Neuron (in vitro differentiated cells): ENCODE measurements around the gene BRAT1.
A peak's percentile ranks its signal among the peaks of the same experiment; 100 is the strongest.

Experiments used
- H2AFZ ChIP-seq: one replicate; pipeline ENCODE4 v1.6.1; 2013; ENCODE audit warnings: low read depth, mild to moderate bottlenecking, inconsistent platforms, low read length, moderate library complexity
- H3K27me3 ChIP-seq: one replicate; pipeline ENCODE4 v1.6.1; 2013; ENCODE audit warnings: low read length; ENCODE audit not compliant: insufficient read depth
- H3K36me3 ChIP-seq: one replicate; pipeline ENCODE4 v1.6.1; 2013; ENCODE audit warnings: low read length; ENCODE audit not compliant: insufficient read depth
- H3K4me1 ChIP-seq: one replicate; pipeline ENCODE4 v1.6.1; 2013; ENCODE audit warnings: low read length; ENCODE audit not compliant: insufficient read depth
- H3K4me3 ChIP-seq: 2 replicates; pipeline ENCODE4 v1.5.1; 2013; ENCODE audit warnings: mild to moderate bottlenecking, low read length, moderate library complexity
- H3K9me3 ChIP-seq: one replicate; pipeline ENCODE4 v1.6.1; 2013; ENCODE audit warnings: low read length

BRAT1 gene

DNA sequence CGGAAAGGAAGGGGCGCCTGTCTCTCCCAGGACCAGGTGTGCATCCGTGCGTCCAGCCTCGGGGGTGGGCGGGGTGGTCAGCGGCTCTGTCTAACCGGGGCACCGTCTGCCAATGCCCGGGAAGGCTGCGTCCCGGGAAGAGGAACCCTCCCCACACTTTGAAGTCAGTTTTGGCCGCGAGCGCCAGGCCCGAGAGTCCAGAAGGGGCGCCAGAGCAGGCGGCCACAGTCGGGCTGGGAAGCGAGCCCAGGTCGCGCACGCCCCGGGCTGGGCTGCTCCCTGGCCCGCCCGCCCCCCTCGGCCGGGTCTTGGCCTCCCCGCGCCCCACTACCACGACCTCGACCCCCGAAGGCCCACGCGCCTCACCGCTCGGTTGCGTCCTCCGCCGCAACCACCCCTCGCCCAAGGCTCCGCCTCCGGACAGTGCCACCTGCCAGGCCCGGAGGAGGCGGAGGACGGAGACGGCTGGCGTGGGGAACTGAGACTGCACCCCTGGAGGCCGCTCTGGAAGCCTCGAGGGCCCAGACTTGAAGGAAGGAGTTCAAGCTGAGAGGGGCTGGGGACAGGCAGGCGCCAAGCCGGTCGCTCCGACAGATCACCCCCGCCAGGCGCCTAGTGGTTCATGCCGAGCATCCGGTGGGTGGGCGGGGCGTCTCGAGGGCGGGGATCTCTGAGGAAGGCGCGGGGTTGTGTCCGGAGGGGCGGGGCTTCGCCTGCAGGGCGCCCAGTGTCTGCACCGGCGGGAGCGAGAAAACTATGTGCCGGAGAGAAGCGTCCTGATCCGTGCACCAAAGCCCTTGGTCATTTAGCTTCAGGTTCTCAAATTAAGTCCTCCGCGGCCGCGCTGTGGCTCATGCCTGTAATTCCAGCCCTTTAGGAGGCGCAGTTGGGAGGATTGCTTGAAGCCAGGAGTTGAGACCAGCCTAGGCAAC lies at the start of gene BRAT1:
BRAT1 (minus strand) TSS at position 404 of the 932 bp plus-strand sequence. CDS start 1,093 bp downstream, outside the sequence.
- Histone ChIP-seq H3K27me3 (no peaks in the 10 kb centered on the region), H2AFZ (peak within 1 kb of the TSS; percentile 44), H3K36me3 (peaks cover 13% of the 10 kb centered on the region), H3K9me3 (no peaks in the 10 kb centered on the region), H3K4me1 (peaks cover 19% of the 10 kb centered on the region), H3K4me3 (peak within 1 kb of the TSS; percentile 73)

DNA sequence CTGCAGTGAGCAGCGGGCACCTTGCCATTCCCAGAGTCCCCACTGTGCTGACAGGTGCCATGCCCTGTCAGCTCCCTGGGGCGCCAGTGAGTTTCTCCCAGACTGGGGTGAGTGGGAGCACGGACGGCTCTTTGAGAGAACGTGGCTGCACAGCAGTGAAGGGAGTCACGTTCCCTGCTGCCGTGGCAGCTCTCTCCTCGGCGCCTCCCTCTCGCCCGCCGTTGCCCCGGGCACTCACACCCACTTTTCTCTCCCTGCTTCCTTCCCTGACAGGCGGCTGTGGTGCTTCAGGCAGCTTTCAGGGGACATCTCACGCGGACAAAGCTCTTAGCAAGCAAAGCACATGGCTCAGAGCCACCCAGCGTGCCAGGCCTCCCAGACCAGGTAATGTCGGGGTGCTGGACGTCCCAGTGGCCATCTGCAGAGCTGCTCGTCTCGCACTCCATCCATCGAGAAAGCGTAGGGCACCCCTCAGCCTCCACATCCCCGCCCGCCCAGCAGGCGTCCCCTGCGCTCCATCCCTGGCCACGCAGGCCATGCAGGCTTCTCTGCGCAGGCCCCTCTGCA lies 49.4 kb upstream of the BRAT1 start:
- peaks cover 15% of the 10 kb centered on the region for H3K4me1 ChIP-seq

DNA sequence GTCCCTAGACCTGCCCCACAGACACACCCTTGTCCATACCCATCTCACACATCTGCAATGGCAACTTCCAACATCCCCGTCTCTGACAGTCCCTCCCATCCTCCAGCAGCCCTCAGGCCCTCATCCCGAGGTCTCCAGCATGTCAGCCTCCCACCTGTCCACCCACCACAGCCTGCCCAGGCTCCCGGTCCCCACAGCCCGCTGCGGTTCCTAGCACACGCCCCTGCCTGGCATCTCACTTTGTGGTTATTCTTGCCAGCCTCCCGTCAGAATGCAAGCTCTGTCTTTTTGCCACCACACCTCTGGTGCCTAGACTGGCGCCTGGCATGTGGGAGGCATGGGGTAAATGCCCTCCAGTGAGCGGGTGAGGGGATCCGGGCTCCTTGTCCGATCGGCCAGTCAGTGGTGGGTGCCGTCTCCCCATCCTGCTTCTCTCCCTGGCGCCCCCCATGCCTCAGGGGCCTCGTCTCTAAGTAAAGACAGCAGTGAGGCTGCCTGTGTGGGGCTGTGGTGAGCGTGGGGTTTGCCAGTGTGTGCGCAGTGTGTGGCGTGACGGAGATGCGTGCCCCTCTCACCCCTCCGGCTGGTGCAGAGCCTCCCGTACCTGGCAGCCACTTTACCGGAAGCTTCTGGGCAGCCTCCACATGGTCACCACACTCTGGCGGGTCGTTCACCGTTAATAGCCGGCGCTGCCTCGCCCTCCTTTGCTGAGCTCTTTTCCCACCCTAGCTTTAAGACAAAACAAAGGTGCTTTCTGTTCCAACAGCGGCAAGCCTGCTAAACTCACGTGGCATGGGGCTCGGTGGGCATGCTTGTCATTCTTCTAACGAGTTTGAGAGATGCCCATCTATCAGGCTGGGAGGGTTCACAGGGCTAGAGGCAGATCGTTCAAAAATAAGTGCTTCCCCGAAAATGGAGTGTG lies 48.0 kb upstream of the BRAT1 start:
- Histone ChIP-seq H3K4me3 (no peak overlapping the region), H2AFZ (no peak overlapping the region), H3K9me3 (no peaks in the 10 kb centered on the region), H3K4me1 (peaks cover 7% of the 10 kb centered on the region), H3K27me3 (no peaks in the 10 kb centered on the region), H3K36me3 (peaks cover 23% of the 10 kb centered on the region)

More for the DNA sequence above, 49.4 kb upstream of the BRAT1 start:
- no peaks in the 10 kb centered on the region for H3K9me3 ChIP-seq
- H3K4me3 ChIP-seq: no peak overlapping the region
- peaks cover 19% of the 10 kb centered on the region for H3K36me3 ChIP-seq
- no peak overlapping the region for H2AFZ ChIP-seq
- no peaks in the 10 kb centered on the region for H3K27me3 ChIP-seq

DNA sequence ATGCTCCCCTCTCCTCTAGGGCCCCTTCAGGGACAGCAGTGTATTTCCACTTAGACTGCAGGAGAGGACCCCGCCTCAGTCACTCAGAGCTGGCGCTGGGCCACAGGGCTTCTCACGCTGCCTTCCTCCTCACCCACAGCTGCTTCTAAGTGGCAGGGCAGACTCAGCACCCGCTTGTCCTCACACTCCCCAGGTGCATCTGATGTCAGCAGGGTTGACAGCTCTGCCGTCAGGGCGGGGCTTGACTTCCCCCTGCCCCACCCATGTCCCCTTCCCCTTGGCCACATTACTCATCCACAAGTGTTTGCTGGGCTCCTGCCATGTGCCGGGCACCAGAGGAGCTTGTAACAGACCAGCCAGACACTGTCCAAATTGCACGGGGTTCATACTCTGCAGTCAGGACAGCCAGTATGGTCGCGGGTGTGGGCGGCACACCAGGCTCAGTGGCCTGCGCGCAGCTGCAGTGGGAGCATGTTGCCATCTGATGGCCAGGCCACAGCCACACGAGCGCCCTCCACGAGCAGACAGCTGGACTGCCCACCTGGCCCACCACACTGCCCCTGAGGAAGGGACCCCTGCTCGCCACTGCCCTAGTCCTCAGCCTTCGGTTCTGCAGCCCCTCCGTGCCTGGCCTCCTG lies 47.2 kb upstream of the BRAT1 start:
- H3K36me3 ChIP-seq: peaks cover 28% of the 10 kb centered on the region
- no peaks in the 10 kb centered on the region for H3K27me3 ChIP-seq
- no peaks in the 10 kb centered on the region for H3K4me1 ChIP-seq
- H2AFZ ChIP-seq: no peak overlapping the region
- no peaks in the 10 kb centered on the region for H3K9me3 ChIP-seq
- H3K4me3 ChIP-seq: no peak overlapping the region

DNA sequence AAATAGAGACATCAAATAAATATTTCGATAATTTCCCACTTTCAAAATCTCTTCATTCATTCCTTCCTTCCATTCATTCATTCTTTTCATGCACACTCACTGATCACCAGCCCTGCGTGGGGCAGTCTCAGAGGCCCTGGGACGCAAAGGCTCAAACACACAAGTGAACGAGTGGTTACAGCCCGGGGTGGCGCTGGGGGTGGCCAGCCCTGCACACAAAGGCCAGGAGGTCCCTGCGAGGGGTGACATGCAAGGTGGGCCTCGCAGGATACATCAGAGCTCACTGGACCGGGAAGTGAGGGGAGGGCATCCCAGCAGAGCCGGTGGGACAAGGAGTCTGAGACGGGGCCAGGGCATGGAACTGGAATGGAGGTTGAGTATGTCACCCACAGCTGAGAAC lies 46.6 kb upstream of the BRAT1 start:
- Histone ChIP-seq H3K4me3 (no peak overlapping the region), H3K4me1 (no peaks in the 10 kb centered on the region), H3K36me3 (peaks cover 30% of the 10 kb centered on the region), H3K27me3 (no peaks in the 10 kb centered on the region), H2AFZ (no peak overlapping the region), H3K9me3 (no peaks in the 10 kb centered on the region)

DNA sequence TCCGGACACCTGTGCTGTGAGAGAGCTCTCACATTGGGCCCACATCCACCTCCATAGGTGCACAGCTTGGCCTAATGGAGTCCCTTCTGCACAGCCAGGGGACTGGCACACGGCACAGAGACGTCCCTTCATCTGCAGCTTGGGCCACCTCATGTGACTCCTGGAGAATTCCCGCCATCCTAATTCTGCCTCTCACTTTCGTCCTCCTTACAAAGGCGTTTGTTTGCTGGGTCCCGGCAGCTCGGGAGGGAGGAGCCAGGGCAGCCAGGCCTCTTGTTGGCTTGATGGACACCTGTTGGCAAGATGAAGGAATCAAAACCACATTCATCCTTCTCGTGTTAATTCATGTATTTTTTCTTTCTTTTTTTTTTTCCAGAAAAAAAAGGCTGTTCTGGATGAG lies 45.7 kb upstream of the BRAT1 start:
- H3K4me3 ChIP-seq: no peak overlapping the region
- H3K36me3 ChIP-seq: peaks cover 35% of the 10 kb centered on the region
- no peaks in the 10 kb centered on the region for H3K4me1 ChIP-seq
- H3K27me3 ChIP-seq: no peaks in the 10 kb centered on the region
- H3K9me3 ChIP-seq: no peaks in the 10 kb centered on the region
- no peak overlapping the region for H2AFZ ChIP-seq

DNA sequence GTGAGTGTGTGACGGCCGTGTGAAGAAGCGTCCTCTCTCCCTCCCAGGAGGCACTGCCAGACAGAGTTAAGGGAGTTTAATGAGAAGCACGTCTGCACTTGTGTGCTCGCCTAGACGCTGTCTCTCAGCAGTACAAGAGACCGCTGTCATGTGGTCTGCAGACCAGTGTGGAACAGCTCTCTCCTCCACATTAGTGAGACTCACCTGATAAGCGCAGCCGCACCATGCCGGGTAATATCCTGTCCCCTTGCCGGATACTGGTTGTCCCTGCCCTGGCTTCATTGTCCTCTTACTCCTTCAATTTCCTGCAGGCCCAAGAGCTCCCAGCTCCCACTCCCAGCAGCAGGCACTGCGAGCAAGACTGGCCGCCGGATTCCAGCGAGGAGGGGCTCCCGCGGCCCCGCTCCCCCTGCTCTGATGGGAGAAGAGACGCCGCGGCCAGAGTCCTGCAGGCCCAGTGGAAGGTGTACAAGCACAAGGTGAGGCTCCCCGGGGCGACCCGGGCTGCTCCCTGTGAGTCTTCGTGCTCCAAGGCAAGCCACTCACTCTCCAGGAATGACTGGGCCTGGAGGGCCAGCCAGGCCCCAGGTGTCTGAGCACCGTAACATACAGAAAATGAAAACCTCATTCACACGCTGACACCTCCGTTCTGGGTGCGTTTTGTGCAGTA lies 43.0 kb upstream of the BRAT1 start:
- Histone ChIP-seq H3K36me3 (peaks cover 50% of the 10 kb centered on the region), H2AFZ (no peak overlapping the region), H3K4me1 (no peaks in the 10 kb centered on the region), H3K4me3 (no peak overlapping the region), H3K9me3 (no peaks in the 10 kb centered on the region), H3K27me3 (no peaks in the 10 kb centered on the region)

DNA sequence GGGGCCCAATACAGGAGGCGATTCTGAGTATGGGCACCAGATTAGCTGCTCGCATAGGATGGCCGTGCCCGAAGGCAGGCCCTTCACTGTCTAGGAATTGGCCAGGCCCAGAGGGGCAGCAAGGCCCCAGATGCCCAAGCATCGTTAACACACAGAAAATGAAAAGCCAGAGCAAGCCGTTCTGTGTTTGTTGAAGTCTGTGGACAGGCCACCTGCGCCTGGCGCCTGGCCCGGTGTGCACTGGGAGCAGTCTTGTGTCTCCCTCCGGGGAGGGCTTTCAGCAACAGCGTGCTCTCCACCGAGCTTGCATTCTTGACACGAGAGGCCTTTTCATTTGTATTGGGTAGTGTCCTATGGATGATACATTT lies 41.9 kb upstream of the BRAT1 start:
- Histone ChIP-seq H3K36me3 (peaks cover 60% of the 10 kb centered on the region), H3K9me3 (no peaks in the 10 kb centered on the region), H3K27me3 (no peaks in the 10 kb centered on the region), H2AFZ (no peak overlapping the region), H3K4me3 (no peak overlapping the region), H3K4me1 (no peaks in the 10 kb centered on the region)

DNA sequence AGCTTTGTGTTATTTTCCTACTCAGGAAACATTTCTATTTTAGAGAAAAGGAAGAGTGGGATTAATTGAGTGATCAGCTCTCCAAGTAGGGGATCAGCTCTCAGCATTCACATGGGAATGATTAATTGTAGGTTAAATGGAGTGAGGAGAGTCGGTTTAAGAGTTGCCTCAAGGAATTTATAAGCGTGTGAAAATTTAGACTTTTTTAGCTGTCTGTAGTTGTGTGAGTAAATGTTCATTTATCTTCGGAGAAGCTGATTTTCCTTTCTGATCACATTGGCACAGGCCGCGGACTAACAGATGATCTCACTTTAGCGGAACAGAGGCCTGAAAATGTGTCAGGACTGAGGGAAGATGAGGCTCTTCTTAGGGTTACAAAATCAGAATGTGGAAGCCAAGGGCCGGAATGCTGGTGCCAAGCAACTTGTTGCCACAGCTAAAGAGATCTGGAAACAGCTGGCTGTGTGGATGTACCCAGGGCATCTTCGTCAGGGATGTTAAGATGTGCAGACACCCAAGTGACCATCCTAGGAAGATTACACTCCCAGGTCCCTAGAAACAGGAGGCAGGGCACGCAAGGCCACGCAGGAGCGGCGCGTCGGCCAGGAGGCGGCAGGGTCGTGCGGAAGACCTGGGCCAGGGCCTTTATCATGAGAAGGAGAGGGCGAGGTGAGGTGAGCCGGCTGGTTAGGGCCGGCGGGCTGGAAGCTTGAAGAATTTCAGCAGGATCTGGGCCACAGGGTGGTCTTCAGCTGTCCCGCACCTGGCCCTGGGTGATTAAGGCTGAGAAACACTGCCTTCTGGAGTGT lies 41.3 kb upstream of the BRAT1 start:
- peaks cover 61% of the 10 kb centered on the region for H3K36me3 ChIP-seq
- H3K9me3 ChIP-seq: no peaks in the 10 kb centered on the region
- no peak overlapping the region for H2AFZ ChIP-seq
- H3K4me3 ChIP-seq: no peak overlapping the region
- no peaks in the 10 kb centered on the region for H3K4me1 ChIP-seq
- H3K27me3 ChIP-seq: no peaks in the 10 kb centered on the region

DNA sequence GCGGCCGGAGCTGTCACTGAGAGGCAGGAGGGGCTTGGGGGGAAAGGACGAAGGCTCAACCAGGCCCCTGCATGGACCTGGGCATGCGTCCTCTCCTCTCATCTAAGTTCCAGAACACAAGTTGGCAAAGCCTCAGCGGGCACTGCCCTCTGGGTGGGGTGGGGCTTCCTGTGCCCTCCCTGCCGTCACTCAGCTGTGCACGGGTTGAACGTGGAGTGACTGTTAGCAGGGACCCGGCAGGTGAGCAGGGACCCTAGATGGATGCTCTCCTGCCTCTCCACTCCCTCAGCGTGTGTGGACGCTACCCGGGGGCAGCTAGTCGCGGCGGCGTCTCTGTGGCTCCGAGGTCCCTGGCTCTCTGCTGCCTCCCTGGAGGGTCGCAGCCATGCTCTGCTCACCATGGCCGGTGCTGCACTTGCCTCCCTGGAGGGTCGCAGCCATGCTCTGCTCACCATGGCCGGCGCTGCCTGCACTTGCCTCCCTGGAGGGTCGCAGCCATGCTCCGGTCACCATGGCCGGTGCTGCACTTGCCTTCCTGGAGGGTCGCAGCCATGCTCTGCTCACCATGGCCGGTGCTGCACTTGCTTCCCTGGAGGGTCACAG lies 40.0 kb upstream of the BRAT1 start:
- no peak overlapping the region for H3K4me3 ChIP-seq
- peaks cover 64% of the 10 kb centered on the region for H3K36me3 ChIP-seq
- no peaks in the 10 kb centered on the region for H3K27me3 ChIP-seq
- no peak overlapping the region for H2AFZ ChIP-seq
- no peaks in the 10 kb centered on the region for H3K4me1 ChIP-seq
- H3K9me3 ChIP-seq: no peaks in the 10 kb centered on the region

DNA sequence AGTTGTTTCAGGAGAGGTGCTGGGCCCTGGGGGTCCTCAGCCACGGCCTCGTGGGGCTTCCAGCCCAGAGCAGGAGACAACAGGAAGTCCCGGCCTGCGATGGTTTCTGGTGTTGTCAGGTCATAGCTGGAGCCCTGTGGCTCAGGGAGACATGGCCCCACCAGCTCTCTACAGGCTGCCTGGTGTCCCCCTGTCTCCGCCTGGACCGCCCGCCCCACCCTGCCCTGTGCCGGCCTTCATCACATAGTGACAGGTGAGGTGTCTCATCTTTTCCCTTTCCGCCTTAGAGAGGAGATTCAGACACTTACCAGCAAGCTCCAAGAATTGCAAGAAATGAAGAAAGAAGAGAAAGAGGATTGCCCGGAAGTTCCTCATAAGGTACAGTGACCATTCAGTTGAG lies 39.3 kb upstream of the BRAT1 start:
- H3K4me3 ChIP-seq: no peak overlapping the region
- H3K27me3 ChIP-seq: no peaks in the 10 kb centered on the region
- peaks cover 65% of the 10 kb centered on the region for H3K36me3 ChIP-seq
- H3K4me1 ChIP-seq: no peaks in the 10 kb centered on the region
- no peaks in the 10 kb centered on the region for H3K9me3 ChIP-seq
- no peak overlapping the region for H2AFZ ChIP-seq
